Psoas muscle (tissue), 8 donors: Measurements from ENCODE around the gene LMAN1L. TPM values are rescaled to one million over a fixed set of nuclear protein-coding genes. Genes with fewer than 3 reads are reported as not detected.

ENCODE experiments used
- ATAC-seq, 4 donors: fragments of 200-7000 bp; cut with Tn5 transposase; one replicate each; pipeline ENCODE4 v1.9.1; 2020; ENCODE audit warnings: moderate library complexity in 3 of 4, mild to moderate bottlenecking in 2 of 4
- DNase-seq, 2 donors: peaks; one replicate each; pipeline ENCODE4 v3.0.0-alpha.2; 2020
- H3K27ac ChIP-seq: fragments of 200-600 bp; one replicate; pipeline ENCODE4 v1.8.0; 2022
- H3K27me3 ChIP-seq, 3 donors: fragments of 200-600 bp in 1 of 3; one replicate each; pipeline versions ENCODE4 v1.6.1 to v1.8.0; 2013 to 2022; ENCODE audit warnings: low read length in 2 of 3, mild to moderate bottlenecking in 2 of 3, moderate library complexity in 1 of 3; ENCODE audit not compliant: insufficient read depth in 3 of 3
- H3K36me3 ChIP-seq, 2 donors: fragments of 200-600 bp in 1 of 2; one replicate each; pipeline versions ENCODE4 v1.6.1 to v1.8.0; 2013 to 2022; ENCODE audit warnings: low read depth in 1 of 2, mild to moderate bottlenecking in 1 of 2, moderate library complexity in 1 of 2; ENCODE audit not compliant: insufficient read depth in 1 of 2
- H3K4me1 ChIP-seq: fragments of 200-600 bp; one replicate; pipeline ENCODE4 v1.8.0; 2022
- H3K4me3 ChIP-seq: fragments of 200-600 bp; one replicate; pipeline ENCODE4 v1.8.0; 2022; ENCODE audit warnings: mild to moderate bottlenecking
- H3K9me3 ChIP-seq: fragments of 200-600 bp; one replicate; pipeline ENCODE4 v1.8.0; 2022
- CTCF ChIP-seq: fragments of 200-600 bp; IDR thresholded peaks from one replicate; pipeline ENCODE4 v1.8.0; 2022; ENCODE audit warnings: antibody characterized with exemption
- WGBS, 3 donors: extraction: QIAGEN DNeasy Blood & Tissue Kit; methylation state at CpG; one replicate each; pipeline versions ENCODE4 v1.1.6 to v1.1.7; 2013; 5-methylcytosine and 5-hydroxymethylcytosine counted together
- intact Hi-C, 2 donors: fragments of 100-400 bp; cut with DNase I; formaldehyde crosslinking; loops; one replicate each; pipeline versions ENCODE4 v1.11.0 to v1.14.2; 2022
- polyA plus RNA-seq, 3 donors: library from polyadenylated mRNA; stranded (reverse); fragments of 200-250 nt; gene quantifications; one replicate each; pipeline ENCODE4 v1.2.3, GENCODE V29; 2013
- total RNA-seq, 4 donors: library from RNA; stranded (reverse); fragmentation: NEBNext Ultra II Directional in 2 of 4; extraction: Animal tissue kit (Norgen Biotek cat#: 25700) in 2 of 4; gene quantifications; one replicate each; pipeline versions ENCODE4 v1.2.1 to v1.2.4, GENCODE V29; 2021 to 2023
- donor health status: healthy with polysubstance abuse.
- donor health status: DM: no; HTN: no; CAD: no; lungs with moderate emphysema.
- donor health status: Bipolar disorder and iron deficiency.
- donor health status: healthy.
- donor health status: DM: yes; HTN: yes; CAD: no.
- donor health status: DM: no; HTN: no; CAD: no.
- donor health status: DM: no; HTN: no; CAD: no.
- donor health status: DM: yes; HTN: yes; CAD: no.

LMAN1L gene
- total and polyA plus RNA-seq, 7 donors: 0.36 to 0.66 TPM; not detected in 5

- Histone ChIP-seq H3K9me3 (no peaks in the 10 kb centered on the region), H3K4me1 (peaks cover 34% of the 10 kb centered on the region), H3K36me3 (peaks cover 0 to 3% of the 10 kb centered on the region in 2 donors), H3K4me3 (peak overlapping the region; percentile 88), H3K27ac (peak overlapping the region; percentile 99), H3K27me3 (no peaks in the 10 kb centered on the region)
- WGBS, 3 donors: 34 to 42% (median 41%) methylated on average over 16 of the region's 16 CpGs
- no peak for ATAC-seq
- no peak for TF ChIP-seq CTCF
- intact Hi-C loops: no loop called here
- no peak for DNase-seq
Observed at GRCh38 chr15:74873756-74874424, 61.3 kb downstream of the LMAN1L start.

Other genes with a start within 250 kb of the LMAN1L start
- gene CLK3, start 197.0 kb upstream of the LMAN1L start, total RNA-seq: 10 to 100 TPM; 40.9 to 57.5 (median 46.5) TPM
- 10 to 100 TPM; 36.6 to 61.8 (median 51.6) TPM for gene CLK3, start 197.0 kb upstream of the LMAN1L start, polyA plus RNA-seq
- 10 to 100 TPM; 18.3 to 24.1 (median 19.7) TPM for gene EDC3, start 116.8 kb upstream of the LMAN1L start, total RNA-seq
- gene EDC3, start 116.8 kb upstream of the LMAN1L start, polyA plus RNA-seq: 10 to 100 TPM in 2 of 3 donors, 1 to 10 TPM in 1; 7.8 to 19.8 (median 16.0) TPM
- 1 to 10 TPM in 1 of 4 donors, under 1 TPM in 1, not detected in 2; 0.11 to 2.4 TPM for gene CYP1A1, start 87.3 kb upstream of the LMAN1L start, total RNA-seq
- 1 to 10 TPM in 1 of 3 donors, under 1 TPM in 2; 0.14 to 3.0 (median 0.61) TPM for gene CYP1A1, start 87.3 kb upstream of the LMAN1L start, polyA plus RNA-seq
- not detected for gene CYP1A2, start 64.0 kb upstream of the LMAN1L start, total RNA-seq
- under 1 TPM in 1 of 3 donors, not detected in 2; 0.03 TPM for gene CYP1A2, start 64.0 kb upstream of the LMAN1L start, polyA plus RNA-seq
- gene CSK, start 30.8 kb upstream of the LMAN1L start, total RNA-seq: 10 to 100 TPM; 15.5 to 23.8 (median 17.9) TPM
- 10 to 100 TPM; 12.2 to 29.6 (median 15.1) TPM for gene CSK, start 30.8 kb upstream of the LMAN1L start, polyA plus RNA-seq
- under 1 TPM in 1 of 4 donors, not detected in 3; 0.19 TPM for gene CPLX3, start 13.8 kb downstream of the LMAN1L start, total RNA-seq
- gene CPLX3, start 13.8 kb downstream of the LMAN1L start, polyA plus RNA-seq: under 1 TPM in 2 of 3 donors, not detected in 1; 0.03 to 0.04 TPM
- gene ULK3, start 30.3 kb downstream of the LMAN1L start, total RNA-seq: 10 to 100 TPM; 17.7 to 34.5 (median 27.0) TPM
- 10 to 100 TPM; 33.2 to 43.5 (median 42.8) TPM for gene ULK3, start 30.3 kb downstream of the LMAN1L start, polyA plus RNA-seq
- gene SCAMP2, start 60.5 kb downstream of the LMAN1L start, total RNA-seq: 10 to 100 TPM; 32.1 to 67.3 (median 52.6) TPM
- 10 to 100 TPM; 40.2 to 73.6 (median 48.6) TPM for gene SCAMP2, start 60.5 kb downstream of the LMAN1L start, polyA plus RNA-seq
- 10 to 100 TPM; 37.6 to 61.2 (median 43.2) TPM for gene MPI, start 77.2 kb downstream of the LMAN1L start, total RNA-seq
- gene MPI, start 77.2 kb downstream of the LMAN1L start, polyA plus RNA-seq: 10 to 100 TPM; 26.4 to 50.5 (median 38.9) TPM
- 10 to 100 TPM; 41.0 to 78.0 (median 53.7) TPM for gene FAM219B, start 94.0 kb downstream of the LMAN1L start, total RNA-seq
- 10 to 100 TPM; 26.5 to 48.4 (median 27.2) TPM for gene FAM219B, start 94.0 kb downstream of the LMAN1L start, polyA plus RNA-seq
- 100 to 1,000 TPM; 635 to 910 (median 767) TPM for gene COX5A, start 125.2 kb downstream of the LMAN1L start, total RNA-seq
- 1,000 to 10,000 TPM in 2 of 3 donors, 100 to 1,000 TPM in 1; 974 to 1,651 (median 1,366) TPM for gene COX5A, start 125.2 kb downstream of the LMAN1L start, polyA plus RNA-seq
- gene RPP25, start 143.9 kb downstream of the LMAN1L start, total RNA-seq: 1 to 10 TPM in 3 of 4 donors, under 1 TPM in 1; 0.64 to 1.9 (median 1.4) TPM
- 10 to 100 TPM in 1 of 3 donors, 1 to 10 TPM in 2; 1.7 to 11.6 (median 2.3) TPM for gene RPP25, start 143.9 kb downstream of the LMAN1L start, polyA plus RNA-seq
- 1 to 10 TPM in 1 of 4 donors, under 1 TPM in 2, not detected in 1; 0.23 to 6.3 (median 0.97) TPM for gene SCAMP5, start 182.7 kb downstream of the LMAN1L start, total RNA-seq
- 1 to 10 TPM in 1 of 3 donors, under 1 TPM in 2; 0.03 to 2.1 (median 0.16) TPM for gene SCAMP5, start 182.7 kb downstream of the LMAN1L start, polyA plus RNA-seq
- 10 to 100 TPM in 1 of 4 donors, 1 to 10 TPM in 3; 2.4 to 11.7 (median 4.9) TPM for gene PPCDC, start 210.8 kb downstream of the LMAN1L start, total RNA-seq
- 10 to 100 TPM; 13.9 to 26.1 (median 24.3) TPM for gene PPCDC, start 210.8 kb downstream of the LMAN1L start, polyA plus RNA-seq